Panc1 (cell line): ENCODE measurements around the gene JPH4.
"Not testable (repeated sequence)": the region's sequence is repeated elsewhere in the genome, so short reads cannot be mapped to it uniquely, and the experiment has no call there.

Experiments
- CTCF ChIP-seq: fragments of 450-650 bp; IDR thresholded peaks from 2 replicates; pipeline ENCODE4 v1.5.1; 2017; ENCODE audit warnings: mild to moderate bottlenecking
- POLR2AphosphoS5 ChIP-seq: IDR thresholded peaks from 2 replicates; pipeline ENCODE4 v1.6.1; 2012; ENCODE audit warnings: mild to moderate bottlenecking, low read depth, low read length, moderate library complexity
- REST ChIP-seq, 2 experiments: IDR thresholded peaks; 2 replicates each; pipeline ENCODE4 v1.6.1; 2011 to 2012; ENCODE audit warnings: low read depth in 2 of 2, control low read depth in 1 of 2, low read length in 1 of 2, mild to moderate bottlenecking in 1 of 2, moderate library complexity in 1 of 2; ENCODE audit not compliant: insufficient read depth in 1 of 2
- SIN3A ChIP-seq: IDR thresholded peaks from 2 replicates; pipeline ENCODE4 v1.6.1; 2012; ENCODE audit warnings: low read depth, mild to moderate bottlenecking, low read length, moderate library complexity, borderline replicate concordance; ENCODE audit not compliant: insufficient read depth
- TCF7L2 ChIP-seq: IDR thresholded peaks from 2 replicates; pipeline ENCODE4 v1.6.1; 2011; ENCODE audit warnings: mild to moderate bottlenecking, low read depth, low read length, inconsistent platforms

- TF ChIP-seq CTCF; POLR2AphosphoS5; TCF7L2; REST (IDR thresholded peaks at IDR 0.05; ENCODE audit: insufficient read depth in 1 of 2, low read depth in 2 of 2, low read length in 1 of 2); SIN3A: not testable (repeated sequence)
Observed at GRCh38 chr14:23594191-23594590, 15.6 kb upstream of the JPH4 start.
